Esophagus muscularis mucosa (tissue), 4 donors: Measurements from ENCODE around the gene ZC3H18.

Experiments
- EP300 ChIP-seq: sonication (generic); formaldehyde crosslinking; IDR thresholded peaks from one replicate; pipeline ENCODE4 v1.6.1; 2017; ENCODE audit warnings: antibody characterized with exemption
- POLR2A ChIP-seq: fragments of 450-650 bp; IDR thresholded peaks from one replicate; pipeline ENCODE4 v1.6.1; 2017; ENCODE audit warnings: antibody characterized with exemption, moderate library complexity, mild to moderate bottlenecking, low read depth
- POLR2AphosphoS5 ChIP-seq, 2 donors: sonication (generic); formaldehyde crosslinking; IDR thresholded peaks; one replicate each; pipeline ENCODE4 v1.6.1; 2017; ENCODE audit warnings: antibody characterized with exemption in 2 of 2
- TF ChIP-seq, protein P1 (sequence below), 3 experiments: fragments of 200-600 bp in 2 of 3; fragments of 450-650 bp in 1 of 3; sonication (generic) in 2 of 3; IDR thresholded peaks; one replicate each; pipeline ENCODE4 v1.5.1; 2017 to 2019; ENCODE audit warnings: antibody characterized with exemption in 3 of 3, mild to moderate bottlenecking in 2 of 3, moderate library complexity in 1 of 3

- TF ChIP-seq POLR2A (no peak), POLR2AphosphoS5 (IDR thresholded peaks at IDR 0.05) (no peak), EP300 (no peak)
- TF ChIP-seq, protein P1, sequence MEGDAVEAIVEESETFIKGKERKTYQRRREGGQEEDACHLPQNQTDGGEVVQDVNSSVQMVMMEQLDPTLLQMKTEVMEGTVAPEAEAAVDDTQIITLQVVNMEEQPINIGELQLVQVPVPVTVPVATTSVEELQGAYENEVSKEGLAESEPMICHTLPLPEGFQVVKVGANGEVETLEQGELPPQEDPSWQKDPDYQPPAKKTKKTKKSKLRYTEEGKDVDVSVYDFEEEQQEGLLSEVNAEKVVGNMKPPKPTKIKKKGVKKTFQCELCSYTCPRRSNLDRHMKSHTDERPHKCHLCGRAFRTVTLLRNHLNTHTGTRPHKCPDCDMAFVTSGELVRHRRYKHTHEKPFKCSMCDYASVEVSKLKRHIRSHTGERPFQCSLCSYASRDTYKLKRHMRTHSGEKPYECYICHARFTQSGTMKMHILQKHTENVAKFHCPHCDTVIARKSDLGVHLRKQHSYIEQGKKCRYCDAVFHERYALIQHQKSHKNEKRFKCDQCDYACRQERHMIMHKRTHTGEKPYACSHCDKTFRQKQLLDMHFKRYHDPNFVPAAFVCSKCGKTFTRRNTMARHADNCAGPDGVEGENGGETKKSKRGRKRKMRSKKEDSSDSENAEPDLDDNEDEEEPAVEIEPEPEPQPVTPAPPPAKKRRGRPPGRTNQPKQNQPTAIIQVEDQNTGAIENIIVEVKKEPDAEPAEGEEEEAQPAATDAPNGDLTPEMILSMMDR (IDR thresholded peaks at IDR 0.05), result no peak
These were observed 111.0 kb downstream of the ZC3H18 start for GRCh38 chr16:88681084-88681680.
